ENCODE data around the gene ST3GAL4. TPM values are rescaled to one million over a fixed set of nuclear protein-coding genes. Genes with fewer than 3 reads are reported as not detected.

The ST3GAL4 gene
- total RNA-seq, 2 experiments from 2014 or later = 14.3 to 18.8 TPM

DNA sequence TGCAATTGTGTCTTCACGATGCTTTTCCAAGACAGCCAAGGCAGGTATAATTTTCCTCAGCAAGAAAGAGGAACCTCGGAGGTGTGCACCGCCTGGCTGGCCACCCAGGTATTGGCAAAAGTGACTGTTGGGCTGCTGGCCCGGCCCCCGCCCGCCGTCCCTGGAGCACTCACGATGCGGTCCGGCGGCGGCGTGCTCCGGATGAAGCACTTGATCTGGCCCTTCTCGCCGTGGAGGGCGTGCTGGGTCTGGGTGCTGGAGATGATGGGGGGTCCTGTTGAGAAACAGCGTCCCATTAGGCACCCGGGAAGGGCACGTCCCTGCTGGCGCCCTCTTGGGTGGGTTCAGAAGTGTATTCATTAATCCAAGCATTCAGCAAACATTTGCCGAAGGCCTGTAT is 84.8 kb downstream of the ST3GAL4 start:
- Histone ChIP-seq H3K36me3 (ENCODE audit: insufficient read depth, low read length) (no peaks in the 10 kb centered on the region), H4K20me1 (ENCODE audit: insufficient read depth, low read length) (no peaks in the 10 kb centered on the region), H3K4me2 (ENCODE audit: low read length) (no peak overlapping the region), H3K9me2 (ENCODE audit: insufficient read depth, low read length) (no peaks in the 10 kb centered on the region), H3K27ac (ENCODE audit: low read depth, low read length, poor library complexity, severe bottlenecking) (no peak overlapping the region), H3K4me1 (ENCODE audit: insufficient read depth, low read length, poor library complexity, severe bottlenecking) (peaks cover 32% of the 10 kb centered on the region), H3K4me3 (ENCODE audit: low read depth, low read length, poor library complexity, severe bottlenecking) (no peak overlapping the region), H3K9me3 (ENCODE audit: low read length) (no peaks in the 10 kb centered on the region), H3K79me2 (ENCODE audit: insufficient read depth, low read depth, low read length) (no peaks in the 10 kb centered on the region), H2AFZ (ENCODE audit: low read length) (no peak overlapping the region)
- BruUV-seq (replicated peaks) = no TSS peak
- ChIA-PET POLR2A (no interaction called here), CTCF (ENCODE audit: unreplicated experiment) (interaction anchor here (2.5 to 6.3 kb wide), 2 partner anchors 40 to 45 kb away, joined by 8 to 59 read pairs; no protein-coding TSS in a partner anchor)
- TF ChIP-seq EZH2phosphoT487 (IDR thresholded peaks at IDR 0.05; ENCODE audit: borderline replicate concordance, low read depth, low read length) = no peak
- TF ChIP-seq, protein P1, sequence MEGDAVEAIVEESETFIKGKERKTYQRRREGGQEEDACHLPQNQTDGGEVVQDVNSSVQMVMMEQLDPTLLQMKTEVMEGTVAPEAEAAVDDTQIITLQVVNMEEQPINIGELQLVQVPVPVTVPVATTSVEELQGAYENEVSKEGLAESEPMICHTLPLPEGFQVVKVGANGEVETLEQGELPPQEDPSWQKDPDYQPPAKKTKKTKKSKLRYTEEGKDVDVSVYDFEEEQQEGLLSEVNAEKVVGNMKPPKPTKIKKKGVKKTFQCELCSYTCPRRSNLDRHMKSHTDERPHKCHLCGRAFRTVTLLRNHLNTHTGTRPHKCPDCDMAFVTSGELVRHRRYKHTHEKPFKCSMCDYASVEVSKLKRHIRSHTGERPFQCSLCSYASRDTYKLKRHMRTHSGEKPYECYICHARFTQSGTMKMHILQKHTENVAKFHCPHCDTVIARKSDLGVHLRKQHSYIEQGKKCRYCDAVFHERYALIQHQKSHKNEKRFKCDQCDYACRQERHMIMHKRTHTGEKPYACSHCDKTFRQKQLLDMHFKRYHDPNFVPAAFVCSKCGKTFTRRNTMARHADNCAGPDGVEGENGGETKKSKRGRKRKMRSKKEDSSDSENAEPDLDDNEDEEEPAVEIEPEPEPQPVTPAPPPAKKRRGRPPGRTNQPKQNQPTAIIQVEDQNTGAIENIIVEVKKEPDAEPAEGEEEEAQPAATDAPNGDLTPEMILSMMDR (conservative IDR thresholded peaks at IDR 0.05; ENCODE audit: low read length) = no peak
- DNase-seq (ENCODE audit: low spot score) = no peak
- intact Hi-C loops (cut with micrococcal nuclease; ENCODE audit: unreplicated experiment) = loop anchor here (1.0 to 10.0 kb wide), 5 partner anchors 93 to 905 kb away; no protein-coding TSS in a partner anchor

DNA sequence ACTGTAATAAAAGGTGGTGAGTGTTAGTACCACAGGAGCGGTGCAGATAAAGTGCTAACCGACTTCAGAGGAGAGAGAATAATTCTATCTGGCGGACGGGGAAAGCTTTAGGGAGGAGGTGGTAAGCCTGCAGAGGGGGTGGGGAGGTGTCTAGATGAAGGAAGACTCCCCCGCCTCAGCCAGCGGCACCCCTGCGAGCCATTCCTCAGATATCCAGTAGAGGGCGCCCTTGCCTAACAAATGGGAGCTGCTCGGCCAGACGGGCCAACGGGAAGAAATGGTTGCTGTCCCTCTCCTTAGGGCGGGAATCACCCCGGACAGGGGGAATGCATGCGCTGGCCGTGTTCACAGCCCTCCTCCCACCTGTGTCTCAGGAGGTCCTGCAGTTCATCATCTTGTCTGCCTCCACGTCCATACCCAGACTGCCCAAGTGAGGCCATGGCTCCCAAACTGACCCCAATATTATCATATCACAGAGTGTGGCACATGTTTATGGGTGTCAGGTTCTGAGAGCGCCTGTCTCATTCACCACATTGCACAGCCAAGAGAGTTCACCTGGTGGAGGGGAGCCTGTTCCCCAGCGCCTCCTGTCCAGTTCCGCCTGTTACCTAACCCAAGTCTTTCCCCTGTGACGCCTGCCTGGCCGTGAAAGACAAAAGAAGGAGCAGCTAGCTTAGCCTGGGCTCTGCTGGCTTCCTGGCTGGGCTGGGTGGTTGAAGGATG is 85.5 kb downstream of the ST3GAL4 start:
- intact Hi-C loops (cut with micrococcal nuclease; ENCODE audit: unreplicated experiment) = loop anchor here (1.0 to 10.0 kb wide), 6 partner anchors 92 to 904 kb away; no protein-coding TSS in a partner anchor
- H3K27ac ChIP-seq (ENCODE audit: low read depth, low read length, poor library complexity, severe bottlenecking) = no peak overlapping the region
- ChIA-PET CTCF (ENCODE audit: unreplicated experiment) (interaction anchor here (1.1 to 6.3 kb wide), 3 partner anchors 39 to 131 kb away, joined by 3 to 59 read pairs (median 8); no protein-coding TSS in a partner anchor), POLR2A (interaction anchor here (1.4 to 1.5 kb wide), 2 partner anchors 20 to 25 kb away, joined by 3 to 8 read pairs; no protein-coding TSS in a partner anchor)
- BruUV-seq (replicated peaks) = no TSS peak
- DNase-seq (ENCODE audit: low spot score) = peak; percentile 75
- TF ChIP-seq, protein P1 (conservative IDR thresholded peaks at IDR 0.05; ENCODE audit: low read length) = peak; percentile 95
- TF ChIP-seq EZH2phosphoT487 (IDR thresholded peaks at IDR 0.05; ENCODE audit: borderline replicate concordance, low read depth, low read length) = no peak
- peak overlapping the region; percentile 52 for H3K4me2 ChIP-seq (ENCODE audit: low read length)
- no peaks in the 10 kb centered on the region for H4K20me1 ChIP-seq (ENCODE audit: insufficient read depth, low read length)
- H3K4me1 ChIP-seq (ENCODE audit: insufficient read depth, low read length, poor library complexity, severe bottlenecking) = peaks cover 32% of the 10 kb centered on the region
- no peaks in the 10 kb centered on the region for H3K9me3 ChIP-seq (ENCODE audit: low read length)
- no peaks in the 10 kb centered on the region for H3K9me2 ChIP-seq (ENCODE audit: insufficient read depth, low read length)
- no peak overlapping the region for H3K4me3 ChIP-seq (ENCODE audit: low read depth, low read length, poor library complexity, severe bottlenecking)
- no peaks in the 10 kb centered on the region for H3K79me2 ChIP-seq (ENCODE audit: insufficient read depth, low read depth, low read length)
- no peaks in the 10 kb centered on the region for H3K36me3 ChIP-seq (ENCODE audit: insufficient read depth, low read length)
- H2AFZ ChIP-seq (ENCODE audit: low read length) = peak overlapping the region; percentile 59; the same call in 1 of the 2 replicates

Data from OCI-LY7 (cell line).